ENCODE measurements around the gene GAB2.

- TF ChIP-seq EZH2 (IDR thresholded peaks at IDR 0.05; ENCODE audit: borderline replicate concordance) (no peak), CTCF (IDR thresholded peaks at IDR 0.05; ENCODE audit: poor library complexity) (no peak)
Observed at GRCh38 chr11:78212586-78213371, 204.8 kb downstream of the GAB2 start.

All from hepatocyte (in vitro differentiated cells).